HS-27A (cell line): ENCODE results near the gene PCCB.

Source experiments
- DNase-seq: peaks from one replicate; pipeline ENCODE4 v3.0.0-alpha.2; 2012; ENCODE audit warnings: low read depth, missing footprints

Gene PCCB

DNA sequence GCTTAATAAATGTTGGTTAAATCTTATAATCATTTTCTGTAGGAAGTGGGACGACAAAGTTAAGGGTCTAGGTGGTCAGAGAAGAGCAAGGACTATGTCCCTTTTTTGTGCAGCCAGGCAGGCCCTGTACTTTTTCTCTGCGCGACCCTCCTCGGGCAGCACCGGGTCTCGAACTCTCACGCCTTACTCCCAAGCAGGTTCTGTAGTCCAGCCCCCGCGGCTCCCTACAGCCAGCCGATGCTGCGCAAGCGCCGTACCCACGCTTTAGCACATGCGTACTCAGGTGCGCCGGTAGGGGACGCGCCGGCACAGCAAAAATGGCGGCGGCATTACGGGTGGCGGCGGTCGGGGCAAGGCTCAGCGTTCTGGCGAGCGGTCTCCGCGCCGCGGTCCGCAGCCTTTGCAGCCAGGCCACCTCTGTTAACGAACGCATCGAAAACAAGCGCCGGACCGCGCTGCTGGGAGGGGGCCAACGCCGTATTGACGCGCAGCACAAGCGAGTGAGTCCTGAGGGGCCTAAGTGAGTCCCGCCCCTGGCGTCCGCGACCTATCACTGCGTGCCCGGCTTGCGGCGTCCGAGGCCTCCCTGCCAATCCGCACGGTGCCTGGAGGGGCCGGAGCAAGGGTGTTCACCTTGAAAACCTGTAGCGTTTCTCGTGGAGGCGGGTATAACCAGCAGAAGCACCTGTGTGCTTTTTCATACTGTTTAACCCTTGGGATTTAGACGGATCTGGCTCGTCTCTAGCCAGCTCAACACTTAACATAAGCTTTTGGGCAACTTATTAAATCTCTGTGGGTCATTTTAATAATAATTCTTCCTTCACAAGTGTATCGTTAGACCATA is at the start of gene PCCB:
TSS of gene PCCB (plus strand) at position 282 of the 844 bp plus-strand sequence. CDS start at position 318, 36 bp downstream.
- peak; percentile 76 for DNase-seq

DNA sequence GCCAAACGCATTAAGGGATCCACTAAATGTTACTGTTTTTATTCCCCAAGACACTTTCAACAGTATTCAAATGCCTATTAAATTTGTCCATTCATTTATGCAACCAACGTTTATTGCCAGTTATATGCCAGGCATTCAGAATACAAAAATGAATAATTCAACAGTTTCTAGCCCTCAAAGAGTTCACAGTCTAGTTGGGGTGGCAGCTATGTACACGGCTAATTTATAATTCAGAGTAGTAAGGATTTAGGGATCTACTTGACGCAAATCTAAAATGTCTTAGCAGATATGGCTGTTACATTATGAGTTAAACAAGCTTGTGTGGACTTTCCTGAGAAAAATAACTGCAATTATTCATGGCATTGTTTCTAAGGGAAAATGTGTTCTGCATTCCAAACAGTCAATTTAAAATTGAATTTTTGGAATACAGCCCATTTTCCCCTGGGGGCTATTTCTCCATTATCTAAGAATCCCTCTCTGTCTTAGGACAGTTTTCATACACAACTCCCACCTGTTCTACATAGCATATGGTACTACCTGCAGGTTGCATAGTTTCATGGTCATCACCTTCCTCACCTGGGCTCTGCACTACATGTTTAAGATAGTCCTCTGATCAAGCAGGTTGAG is 42.5 kb upstream of the PCCB start:
- DNase-seq: no peak

DNA sequence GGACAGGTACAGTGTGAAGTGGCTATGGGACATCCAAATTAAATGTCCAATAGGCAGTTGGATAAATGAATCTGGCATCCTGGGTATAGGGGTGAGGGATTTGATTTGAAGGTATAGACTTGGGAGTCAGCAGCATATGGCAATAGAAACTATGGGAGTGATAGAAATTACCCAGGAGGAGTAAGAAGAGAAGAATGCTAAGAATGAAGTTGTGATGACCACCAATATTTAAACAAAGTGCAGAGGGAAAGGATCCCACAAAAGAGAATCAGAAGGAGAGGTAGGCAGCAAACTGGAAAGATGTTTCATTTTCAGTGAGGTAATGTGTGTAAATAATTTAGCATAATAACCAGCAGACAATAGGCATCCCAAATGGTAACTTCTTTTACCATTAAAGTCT is 40.2 kb upstream of the PCCB start:
- DNase-seq: no peak

DNA sequence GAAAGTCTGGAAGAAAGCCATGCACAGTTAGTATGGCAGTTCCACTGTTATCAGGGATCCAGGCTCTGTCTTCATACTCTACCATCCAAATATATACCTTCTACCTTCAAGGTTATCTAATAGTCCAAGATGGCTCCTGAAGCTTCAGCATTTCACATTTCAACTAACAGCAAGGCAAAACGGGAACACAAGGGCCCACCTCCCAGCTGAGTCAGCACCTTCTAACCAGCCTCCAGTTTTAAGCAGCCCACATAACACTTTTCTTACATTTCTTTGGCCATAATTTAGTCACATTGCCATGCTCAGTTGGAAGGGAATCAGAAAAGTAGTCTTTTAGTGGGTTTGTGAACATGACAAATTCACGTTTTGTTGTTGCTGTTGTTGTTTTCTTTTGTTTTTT is 38.6 kb upstream of the PCCB start:
- DNase-seq: no peak

DNA sequence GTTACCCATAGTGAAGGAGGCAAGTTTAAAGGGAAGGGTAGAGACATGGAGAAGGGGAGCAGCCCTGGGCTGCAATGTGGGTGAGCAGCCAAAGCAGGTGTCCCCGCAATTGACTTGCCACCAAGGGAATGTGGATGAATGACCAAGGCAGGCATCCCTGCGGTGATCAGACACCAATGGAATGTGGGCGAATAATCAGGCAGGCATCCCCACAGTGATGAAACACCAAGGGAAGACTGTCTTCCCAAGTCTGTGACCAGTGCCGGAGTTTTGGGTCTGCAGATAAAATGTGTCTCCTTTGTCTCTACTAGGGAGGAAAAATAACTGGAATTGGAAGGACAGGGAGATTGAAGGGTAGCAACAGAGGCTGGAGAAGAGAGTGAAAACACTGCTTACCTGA is 27.4 kb upstream of the PCCB start:
- peak; percentile 34 for DNase-seq

DNA sequence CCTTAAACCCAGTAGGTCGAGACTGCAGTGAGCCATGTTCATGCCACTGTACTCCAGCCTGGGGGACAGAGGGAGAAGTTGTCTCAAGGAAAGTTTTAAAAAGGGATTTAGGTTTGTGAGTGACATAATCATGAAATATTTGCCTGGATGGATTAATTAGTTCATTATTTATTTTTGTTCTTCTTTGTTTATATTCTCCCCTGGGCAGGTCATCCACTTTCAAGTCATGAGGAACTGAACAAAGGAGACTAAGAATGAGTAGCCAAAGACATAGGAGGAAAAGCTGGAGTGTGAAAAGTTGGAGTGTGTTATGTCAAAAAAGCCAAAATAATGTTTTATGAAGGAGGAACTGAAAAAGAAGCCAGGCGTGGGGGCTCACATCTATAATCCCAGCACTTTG is 17.7 kb upstream of the PCCB start:
- no peak for DNase-seq

DNA sequence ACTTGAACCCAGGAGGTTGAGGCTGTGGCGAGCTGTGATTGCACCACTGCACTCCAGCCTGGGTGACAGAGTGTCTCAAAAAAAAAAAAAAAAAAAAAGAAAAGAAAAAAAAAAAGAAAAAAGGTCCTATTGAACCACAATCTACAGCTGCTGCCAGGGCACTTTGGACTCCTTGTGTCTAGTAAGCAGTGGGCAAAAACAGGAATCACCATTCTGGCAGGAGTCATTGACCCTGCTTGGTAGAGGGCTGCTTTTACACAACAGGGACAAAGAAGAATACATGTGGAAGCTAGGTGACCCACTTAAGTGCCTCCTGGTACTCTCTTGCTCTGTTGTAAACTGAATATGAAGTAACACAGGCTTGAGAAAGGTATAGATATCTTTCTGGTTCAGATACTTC is 14.6 kb upstream of the PCCB start:
- no peak for DNase-seq

DNA sequence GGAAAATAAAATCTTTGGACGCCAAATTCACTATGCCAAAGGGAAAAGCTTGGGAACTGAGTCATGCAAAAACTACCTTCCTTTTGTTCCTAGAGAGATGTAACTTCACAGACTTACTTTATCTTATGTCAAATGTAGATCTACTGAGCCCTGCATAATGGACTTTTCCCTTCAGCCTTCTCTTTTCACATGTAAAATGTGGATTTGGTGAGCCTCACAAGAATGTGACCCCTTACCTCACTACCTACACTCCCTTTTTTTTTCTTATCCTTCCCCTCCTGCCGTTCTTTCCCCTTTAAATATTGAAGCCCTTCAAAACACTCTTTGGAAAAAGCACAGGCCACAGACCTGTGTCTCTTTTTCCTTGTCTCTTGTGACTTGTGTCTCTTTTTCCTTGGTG is 14.0 kb upstream of the PCCB start:
- DNase-seq: no peak

DNA sequence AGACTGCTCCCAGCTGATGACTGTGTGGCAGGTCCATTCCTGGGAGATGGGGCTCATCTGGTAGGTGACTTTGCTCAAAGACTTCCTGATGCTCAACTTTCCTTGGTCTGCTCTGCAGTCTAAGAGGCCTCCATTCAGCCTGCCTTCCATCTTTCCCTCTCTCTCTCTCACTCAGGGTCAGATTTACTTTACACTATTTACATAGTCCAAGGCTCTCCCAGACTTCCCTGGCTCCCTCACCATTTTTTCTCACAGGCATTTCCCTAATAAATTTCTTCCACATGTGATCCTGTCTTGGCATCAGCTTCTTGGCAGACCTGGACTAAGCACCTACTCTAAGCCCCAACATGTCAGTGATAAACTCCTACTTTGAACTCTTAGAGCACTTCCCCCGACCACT is 13.0 kb upstream of the PCCB start:
- DNase-seq: no peak

DNA sequence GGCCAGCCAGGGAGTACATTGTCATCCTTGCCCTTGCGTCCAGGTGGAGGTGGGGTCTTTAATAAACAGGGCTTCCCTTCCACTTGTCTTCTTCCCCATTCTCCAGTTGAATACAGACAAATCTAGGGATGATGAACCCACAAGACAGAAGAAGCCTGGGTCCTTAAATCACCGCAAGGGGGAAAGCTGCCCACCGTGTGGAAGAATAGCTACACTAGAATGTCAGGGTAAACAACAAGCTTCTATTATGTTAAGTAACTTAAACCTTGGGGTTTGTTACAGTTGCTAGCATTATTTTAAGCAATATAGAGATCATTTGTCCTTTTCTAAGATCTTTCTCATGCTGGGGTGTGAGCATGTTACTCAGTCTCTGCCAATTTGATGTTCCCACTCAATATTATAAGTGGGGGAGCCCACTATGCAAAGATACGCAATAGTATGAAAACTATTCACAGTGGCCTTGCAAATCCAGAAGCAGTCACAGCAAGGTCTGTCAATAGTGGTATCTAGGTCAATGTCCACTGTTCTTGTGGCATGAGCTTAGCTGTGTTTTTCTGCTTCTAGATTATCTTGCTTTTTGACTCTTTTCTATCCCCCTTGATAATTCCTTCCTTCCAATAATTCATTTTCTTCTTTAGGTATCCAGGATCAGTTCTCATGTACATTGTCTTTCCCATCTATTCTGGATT is 12.0 kb upstream of the PCCB start:
- DNase-seq: no peak

DNA sequence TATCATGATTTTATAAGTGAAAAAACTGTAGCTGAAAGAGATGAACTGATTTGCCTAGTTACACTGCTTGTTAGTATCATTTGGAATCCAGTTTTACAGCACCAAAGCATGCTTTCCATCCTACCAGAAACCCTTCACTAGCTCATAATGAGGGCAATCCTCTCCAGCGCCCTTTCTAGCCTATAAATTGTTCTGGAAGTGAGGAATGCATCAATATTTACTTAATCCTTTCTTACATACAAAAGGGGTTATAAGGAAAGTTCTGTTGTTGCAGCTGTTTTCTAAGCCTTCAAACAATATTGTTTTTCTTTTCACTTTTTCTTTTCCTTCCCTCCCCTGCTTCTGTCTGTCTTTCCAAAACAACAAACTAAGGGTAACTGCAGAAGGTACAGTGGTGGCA is 11.0 kb upstream of the PCCB start:
- DNase-seq: no peak

DNA sequence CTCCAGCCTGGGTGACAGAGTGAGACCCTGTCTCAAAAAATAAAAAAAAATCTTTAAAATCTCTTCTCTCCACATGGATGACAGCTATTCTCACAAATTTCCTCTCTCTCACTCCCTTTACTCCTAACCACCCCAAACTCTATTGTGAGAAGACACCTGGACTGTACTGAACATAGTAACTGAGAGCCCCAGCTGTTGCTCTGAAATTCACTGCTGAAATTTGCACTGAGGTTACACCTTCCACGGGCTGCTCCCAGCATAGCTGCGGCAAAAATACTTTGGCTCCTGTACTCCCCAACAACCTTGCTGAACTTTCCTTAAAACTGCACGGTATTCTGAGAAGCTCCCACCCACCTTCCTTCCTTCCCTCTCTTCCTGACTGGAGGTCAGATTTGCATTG is 4.4 kb upstream of the PCCB start:
- no peak for DNase-seq

DNA sequence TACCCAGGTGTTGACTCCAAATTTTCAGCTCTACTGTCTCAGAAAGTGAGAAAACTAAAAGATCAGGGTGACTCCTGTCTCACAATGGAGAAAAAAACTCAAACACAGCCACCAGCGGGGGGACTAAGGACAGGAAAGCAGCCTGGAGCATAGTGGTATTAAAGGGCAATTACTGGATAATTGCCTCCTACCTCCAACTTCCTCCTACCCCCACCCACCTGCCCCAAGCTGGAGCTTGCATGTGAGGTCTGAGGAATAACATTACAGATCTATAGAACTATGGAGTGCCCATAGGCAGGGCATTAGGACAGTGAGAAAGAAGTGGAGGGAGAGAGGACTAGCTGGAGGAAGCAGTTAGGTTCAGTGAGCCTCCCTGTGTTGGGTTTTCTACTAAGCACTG is 2.7 kb upstream of the PCCB start:
- DNase-seq: no peak

DNA sequence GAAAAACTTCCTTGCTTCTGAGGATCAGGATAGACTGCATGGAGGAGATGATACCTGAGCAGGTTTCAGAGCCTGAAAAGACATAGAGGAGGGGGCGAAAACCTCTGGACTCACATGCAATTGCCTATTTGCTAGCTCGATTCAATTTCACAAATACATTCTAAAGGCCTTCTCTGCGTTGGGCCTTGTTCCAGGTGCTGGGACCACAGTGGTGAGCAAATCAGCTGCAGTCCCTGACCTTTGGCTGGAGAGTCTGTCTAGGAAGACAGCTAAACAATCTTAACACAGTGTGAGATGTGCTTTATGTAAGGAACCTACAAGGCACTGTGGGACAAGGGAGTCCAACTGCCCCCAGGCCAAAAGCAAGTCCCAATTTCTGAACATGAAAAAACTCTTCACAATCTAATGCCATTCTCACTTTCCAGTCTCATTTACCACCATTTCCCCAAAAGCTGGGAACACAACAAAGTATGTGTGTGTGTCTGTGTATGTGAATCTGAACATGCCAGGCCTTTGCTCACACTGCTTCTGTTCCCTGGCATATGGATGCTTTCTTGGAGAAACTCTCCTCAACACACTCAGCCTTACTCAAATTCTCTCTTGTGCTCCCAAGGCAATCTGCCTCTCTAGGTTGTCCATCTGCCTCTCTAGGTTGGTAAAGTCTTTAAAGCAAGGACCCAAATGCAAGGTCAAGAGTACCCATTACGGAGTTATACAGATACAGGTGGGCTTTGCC is 2.1 kb upstream of the PCCB start:
- no peak for DNase-seq

DNA sequence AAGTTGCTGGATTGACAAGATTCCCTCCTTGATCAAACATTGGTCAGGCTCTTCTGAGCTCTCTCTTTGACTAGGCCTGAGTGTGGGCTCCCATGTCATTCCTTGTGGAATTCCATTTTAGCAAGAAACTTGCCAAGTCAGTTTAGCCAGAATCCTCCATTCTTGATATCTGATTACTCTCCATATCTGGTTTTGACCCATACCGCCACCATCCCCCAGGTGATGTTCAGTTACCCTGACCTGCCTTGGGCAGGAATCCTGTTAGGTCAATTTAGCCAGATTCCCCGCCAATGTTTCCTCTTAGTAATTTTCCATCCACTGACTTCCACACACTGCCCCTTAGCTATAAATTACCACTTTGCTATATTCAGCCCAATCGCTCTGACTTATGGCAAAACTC is 1.0 kb upstream of the PCCB start:
- no peak for DNase-seq

DNA sequence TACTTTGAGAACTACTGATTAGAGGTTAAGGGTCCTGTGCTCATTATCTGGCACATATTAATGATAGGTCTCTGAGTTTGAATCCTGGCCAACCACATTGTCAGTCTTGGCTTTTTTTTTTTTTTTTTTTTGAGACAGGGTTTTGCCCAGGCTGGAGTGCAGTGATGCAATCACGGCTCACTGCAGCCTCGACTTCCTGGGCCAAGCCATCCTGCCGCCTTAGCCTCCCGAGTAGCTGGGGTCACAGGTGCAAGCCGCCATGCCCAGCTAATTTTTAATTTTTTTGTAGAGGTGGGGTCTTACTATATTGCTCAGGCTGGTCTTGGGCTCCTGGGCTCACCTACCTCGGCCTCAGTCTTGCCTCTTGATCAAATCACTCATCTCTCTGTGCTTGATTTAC is 547 bp upstream of the PCCB start:
- DNase-seq: no peak

DNA sequence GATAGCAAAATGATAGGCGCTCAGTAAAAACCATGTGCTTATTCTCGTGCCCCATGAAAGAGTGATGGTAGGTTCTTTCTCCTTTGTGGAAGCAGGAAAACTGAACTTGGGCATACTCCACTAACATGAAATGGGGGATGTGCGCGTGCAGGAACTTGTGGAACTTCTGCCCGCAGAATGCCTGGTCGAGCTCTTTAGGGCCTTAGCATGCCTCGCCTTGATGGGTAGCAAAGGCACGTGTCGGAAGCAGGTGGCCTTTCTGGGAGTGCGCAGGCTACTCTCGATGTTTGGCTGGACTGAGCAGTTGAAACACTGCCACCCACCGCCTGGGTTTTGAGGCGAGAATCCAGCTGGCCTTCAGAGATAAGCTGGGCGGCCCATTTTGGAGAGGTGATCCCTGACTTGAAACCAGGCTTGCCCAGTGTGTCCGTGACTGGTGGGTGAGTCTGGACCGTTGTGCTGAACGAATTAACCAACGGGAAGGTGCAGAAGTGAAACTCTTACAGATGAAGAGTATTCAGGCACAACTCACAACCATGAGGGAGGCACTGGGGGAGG is 842 bp downstream of the PCCB start:
- DNase-seq: no peak

DNA sequence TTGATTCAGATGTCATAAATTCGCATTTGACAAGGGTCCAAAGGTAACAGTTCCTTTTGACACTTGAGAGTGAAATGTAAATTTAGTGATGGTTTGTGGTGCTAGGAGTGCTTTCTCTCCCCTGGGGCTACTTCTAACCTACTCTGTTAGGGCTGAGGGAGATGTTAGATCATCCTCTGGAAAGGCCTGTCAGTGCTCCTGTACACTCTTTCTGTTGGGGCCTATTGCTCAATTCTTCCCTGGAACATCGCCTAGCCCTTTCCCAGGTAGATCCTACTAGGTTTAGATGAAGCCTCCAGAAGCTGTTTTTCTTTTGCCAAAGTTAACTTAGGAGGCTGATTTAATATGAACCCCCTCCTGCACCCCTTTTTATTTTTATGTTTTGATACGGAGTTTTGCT is 1.4 kb downstream of the PCCB start:
- no peak for DNase-seq

DNA sequence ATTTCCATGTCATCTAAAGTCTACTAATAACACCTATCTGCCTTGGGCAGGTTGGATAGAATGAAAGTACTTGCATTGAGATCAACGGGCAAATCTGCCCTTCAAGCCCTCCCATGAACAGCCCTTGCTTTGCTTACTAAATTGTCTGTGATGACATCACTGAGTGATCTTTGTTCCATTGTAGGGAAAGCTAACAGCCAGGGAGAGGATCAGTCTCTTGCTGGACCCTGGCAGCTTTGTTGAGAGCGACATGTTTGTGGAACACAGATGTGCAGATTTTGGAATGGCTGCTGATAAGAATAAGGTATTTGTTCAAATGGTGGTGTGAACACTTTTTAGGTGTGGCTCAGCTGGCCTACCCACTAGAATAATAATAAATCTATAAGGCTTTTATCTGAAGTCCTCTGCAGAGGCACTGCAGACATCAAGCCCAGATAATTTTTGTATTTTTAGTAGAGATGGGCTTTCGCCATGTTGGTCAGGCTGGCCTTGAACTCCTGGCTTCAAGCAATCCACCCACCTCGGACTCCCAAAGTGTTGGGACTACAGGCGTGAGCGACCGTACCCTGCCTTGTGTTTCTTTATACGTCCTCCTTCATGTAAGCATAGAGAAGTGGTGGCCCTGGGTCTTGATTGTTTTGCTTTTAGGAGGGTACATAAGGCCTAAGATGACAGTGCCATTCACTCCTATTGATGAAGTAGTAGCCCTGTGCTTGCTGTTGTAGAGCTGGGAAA is 5.7 kb downstream of the PCCB start:
- DNase-seq: no peak

DNA sequence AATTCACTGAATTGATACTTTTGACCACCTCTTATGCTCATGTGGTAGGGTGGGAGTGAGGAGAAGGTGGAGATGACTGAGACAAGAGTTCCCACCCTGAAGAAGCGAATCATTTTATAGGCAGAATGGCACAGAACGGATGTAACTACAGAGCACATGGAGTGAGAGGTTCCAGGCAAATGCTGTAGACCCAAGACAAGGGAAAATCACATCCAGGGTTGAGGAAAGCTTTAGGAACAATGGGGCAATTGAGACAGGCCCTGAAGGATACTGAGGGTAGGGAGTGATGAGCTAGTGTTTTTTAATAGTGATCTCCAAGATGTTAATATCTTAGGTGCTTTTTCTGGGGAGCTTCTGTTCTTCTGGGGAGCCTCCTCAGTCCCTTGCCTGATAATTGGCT is 8.1 kb downstream of the PCCB start:
- DNase-seq: no peak

DNA sequence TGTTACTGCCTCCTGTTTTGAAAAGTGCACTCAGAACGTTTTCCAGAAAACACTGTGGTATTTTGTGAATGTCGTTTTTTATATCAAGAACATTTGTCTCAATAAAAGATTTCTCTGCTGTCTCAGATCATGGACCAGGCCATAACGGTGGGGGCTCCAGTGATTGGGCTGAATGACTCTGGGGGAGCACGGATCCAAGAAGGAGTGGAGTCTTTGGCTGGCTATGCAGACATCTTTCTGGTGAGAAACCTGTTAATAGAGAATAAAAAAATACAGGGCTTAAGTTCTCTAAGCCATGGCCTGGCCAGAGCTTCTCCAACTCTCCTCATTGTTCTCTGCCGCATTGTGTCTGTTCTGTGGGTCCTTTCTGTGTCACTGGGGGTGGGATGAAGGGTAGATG is 11.7 kb downstream of the PCCB start:
- no peak for DNase-seq

DNA sequence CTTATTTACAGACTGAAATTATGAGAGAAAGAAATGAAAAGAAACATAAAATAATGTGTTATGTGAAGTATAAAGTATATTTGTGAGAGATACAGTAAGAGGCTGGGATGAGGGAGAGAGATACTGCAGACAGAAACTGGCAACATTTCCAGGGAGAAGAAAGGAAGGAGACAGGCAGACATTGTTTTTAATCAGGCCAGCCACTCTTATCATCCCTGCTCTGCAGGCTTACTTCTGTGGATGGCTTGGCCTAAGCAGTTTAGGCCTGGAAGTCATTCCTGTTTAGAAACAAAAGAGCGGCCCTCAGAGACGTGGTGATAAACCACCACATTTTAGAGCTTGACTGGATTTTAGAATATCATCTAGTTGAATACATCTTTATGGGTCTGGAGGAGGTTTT is 12.4 kb downstream of the PCCB start:
- DNase-seq: no peak
